ENCODE measurements around the gene ZNF724.
"Not testable (repeated sequence)": the region's sequence is repeated elsewhere in the genome, so short reads cannot be mapped to it uniquely, and the experiment has no call there.

Gene ZNF724

DNA sequence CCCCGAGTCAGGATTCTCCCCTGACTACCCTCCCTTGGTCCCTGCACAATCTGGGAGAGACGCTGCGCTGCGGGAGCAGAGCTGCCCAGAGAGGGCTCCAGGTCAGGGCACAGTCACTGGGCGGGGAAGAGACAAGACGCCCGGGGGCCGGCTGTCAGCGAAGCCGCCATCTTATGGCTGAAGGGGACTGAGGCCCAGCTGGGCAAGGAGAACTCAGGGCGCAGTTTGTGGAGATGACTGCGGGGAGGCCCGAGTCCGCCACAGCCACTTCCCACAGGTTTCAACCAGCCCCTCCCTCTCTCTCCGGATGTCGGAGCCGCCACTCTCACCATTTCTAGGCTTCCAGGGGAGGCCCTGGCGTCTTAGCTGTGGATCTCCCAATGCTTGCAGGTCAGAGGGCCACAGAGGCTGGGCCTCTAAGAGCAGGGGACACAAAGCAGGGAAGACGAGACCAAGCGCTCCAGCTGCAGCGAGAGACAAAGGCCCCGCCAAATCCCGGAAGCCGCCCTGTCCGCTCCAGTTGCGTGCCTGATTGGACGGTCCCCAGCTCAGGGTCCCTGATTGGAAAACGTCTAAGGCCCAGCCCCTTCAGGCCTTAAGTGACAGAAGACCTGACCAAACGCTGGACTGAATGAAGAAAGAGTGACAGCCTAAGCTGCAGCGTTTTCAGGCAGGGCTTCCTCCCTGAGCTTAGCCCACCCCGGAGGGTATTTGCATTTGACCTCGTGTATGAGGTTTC is at the start of gene ZNF724:
Gene ZNF724 (minus strand): TSS at position 484 of the 739 bp plus-strand sequence. CDS start 152 bp downstream, at position 332.
- peak; percentile 96 for DNase-seq (ENCODE audit: low spot score)

DNA sequence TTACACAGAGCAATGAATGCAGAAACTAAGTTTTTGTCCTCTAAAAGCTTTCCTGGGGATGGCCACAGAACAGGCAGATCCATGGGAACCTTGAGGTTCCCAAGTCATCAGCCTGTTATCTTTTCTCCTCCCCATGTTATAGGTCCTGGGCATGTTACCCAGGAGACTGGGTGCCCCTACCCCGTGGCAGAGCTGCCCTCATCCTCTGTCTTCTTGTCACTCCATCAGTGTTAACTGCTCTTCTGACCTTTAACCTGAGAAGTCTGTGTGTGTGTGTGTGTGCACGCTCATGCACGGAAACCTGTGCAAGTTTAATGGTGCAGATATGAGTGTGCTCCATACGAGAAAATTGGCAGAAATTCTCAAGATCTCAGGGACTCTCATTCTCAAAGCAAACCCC is 43.9 kb upstream of the ZNF724 start:
- DNase-seq (ENCODE audit: low spot score): no peak

DNA sequence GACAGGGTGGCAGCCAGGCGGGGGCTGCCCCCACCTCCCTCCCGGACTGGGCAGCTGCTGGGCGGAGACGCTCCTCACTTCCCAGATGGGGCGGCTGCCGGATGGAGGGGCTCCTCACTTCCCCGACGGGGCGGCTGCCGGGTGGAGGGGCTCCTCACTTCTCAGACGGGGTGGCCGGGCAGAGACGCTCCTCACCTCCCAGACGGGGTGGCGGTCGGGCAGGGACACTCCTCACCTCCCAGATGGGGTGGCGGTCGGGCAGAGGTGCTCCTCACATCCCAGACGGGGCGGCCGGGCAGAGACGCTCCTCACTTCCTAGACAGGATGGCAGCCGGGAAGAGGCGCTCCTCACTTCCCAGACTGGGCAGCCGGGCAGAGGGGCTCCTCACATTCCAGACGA is 39.8 kb upstream of the ZNF724 start:
- DNase-seq (ENCODE audit: low spot score): not testable (repeated sequence)

GRCh38 chr19:23287620-23288019 is 37.4 kb upstream of the ZNF724 start:
- DNase-seq (ENCODE audit: low spot score): no peak

DNA sequence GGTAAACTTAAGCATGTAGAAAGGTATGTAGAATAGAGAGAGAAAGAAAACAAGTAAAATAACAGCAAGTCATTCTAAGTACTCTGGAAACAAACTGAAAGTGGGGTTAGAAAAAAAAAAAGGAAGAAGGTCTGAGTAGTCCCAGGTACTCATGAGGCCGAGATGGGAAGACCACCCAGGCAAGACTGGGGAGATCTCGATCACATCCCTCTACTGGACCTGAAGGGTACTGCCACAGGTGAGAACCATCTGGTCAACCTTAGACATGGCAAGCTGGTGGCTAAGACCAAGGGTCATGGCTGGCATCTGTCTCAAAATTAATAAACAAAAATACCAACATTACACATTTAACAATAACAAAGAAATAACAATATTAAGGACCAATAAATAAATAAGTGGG is 36.3 kb upstream of the ZNF724 start:
- no peak for DNase-seq (ENCODE audit: low spot score)

GRCh38 chr19:23285948-23286347 is 35.8 kb upstream of the ZNF724 start:
- no peak for DNase-seq (ENCODE audit: low spot score)

- not testable (repeated sequence) for DNase-seq (ENCODE audit: low spot score)
Measured at GRCh38 chr19:23285326-23285725, 35.1 kb upstream of the ZNF724 start.

DNA sequence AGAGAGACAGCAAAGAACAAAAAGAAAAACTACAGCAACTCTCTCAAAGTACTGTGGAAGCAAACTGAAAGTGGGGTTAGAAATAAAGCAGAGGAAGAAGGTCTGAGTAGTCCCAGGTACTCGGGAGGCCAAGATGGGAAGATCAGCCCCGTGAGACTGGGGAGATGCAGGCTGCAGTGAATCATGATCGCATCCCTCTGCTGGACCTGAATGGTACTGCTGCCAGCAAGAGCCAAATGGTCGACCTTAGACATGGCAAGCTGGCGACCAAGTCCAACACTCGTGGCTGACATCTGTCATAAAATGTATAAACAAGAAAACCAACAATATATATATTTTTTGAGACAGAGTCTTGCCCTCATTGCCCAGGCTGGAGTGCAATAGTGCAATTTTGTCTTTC is 33.7 kb upstream of the ZNF724 start:
- DNase-seq (ENCODE audit: low spot score): no peak

- no peak for DNase-seq (ENCODE audit: low spot score)
Measured at GRCh38 chr19:23281663-23282276, 31.6 kb upstream of the ZNF724 start.

GRCh38 chr19:23278118-23278517 is 27.9 kb upstream of the ZNF724 start:
- DNase-seq (ENCODE audit: low spot score): not testable (repeated sequence)

DNA sequence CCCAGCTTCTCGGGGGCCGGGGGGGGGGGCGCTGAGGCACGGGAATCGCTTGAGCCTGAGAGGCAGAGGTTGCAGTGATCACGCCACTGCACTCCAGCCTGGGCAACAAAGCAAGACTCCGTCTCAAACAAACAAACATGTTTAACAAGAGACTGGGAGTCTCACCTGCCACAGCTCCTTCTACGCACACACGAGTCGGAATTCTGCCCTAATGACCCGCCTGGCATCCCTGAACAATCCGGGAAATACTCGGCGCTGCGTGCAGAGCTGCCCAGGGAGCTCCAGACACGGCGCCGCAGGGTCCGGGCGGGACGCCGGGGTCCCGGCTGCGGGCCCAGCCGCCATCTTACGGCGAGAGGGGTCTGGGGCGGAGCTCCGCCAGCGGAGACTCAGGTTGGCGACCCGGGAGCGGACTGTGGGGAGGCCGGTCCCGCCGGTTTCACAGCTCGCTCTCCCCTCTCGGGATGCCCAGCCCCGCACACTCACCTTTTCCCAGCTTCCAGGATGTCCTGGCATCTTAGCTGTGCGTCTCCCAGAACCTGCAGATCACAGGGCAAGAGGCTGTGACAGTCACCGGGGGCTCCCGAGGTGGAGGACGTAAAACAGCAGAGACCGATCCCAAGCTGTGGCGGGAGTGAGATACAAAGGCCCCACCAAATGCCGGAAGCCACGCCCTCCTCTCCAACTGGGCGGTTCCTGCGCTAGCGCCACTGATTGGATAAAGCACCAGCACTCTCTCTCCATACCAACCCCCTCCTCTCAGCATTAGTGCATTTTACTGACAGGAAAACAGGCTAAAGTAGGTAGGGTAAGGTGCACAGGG is 23.6 kb upstream of the ZNF724 start:
- DNase-seq (ENCODE audit: low spot score): peak; percentile 90

DNA sequence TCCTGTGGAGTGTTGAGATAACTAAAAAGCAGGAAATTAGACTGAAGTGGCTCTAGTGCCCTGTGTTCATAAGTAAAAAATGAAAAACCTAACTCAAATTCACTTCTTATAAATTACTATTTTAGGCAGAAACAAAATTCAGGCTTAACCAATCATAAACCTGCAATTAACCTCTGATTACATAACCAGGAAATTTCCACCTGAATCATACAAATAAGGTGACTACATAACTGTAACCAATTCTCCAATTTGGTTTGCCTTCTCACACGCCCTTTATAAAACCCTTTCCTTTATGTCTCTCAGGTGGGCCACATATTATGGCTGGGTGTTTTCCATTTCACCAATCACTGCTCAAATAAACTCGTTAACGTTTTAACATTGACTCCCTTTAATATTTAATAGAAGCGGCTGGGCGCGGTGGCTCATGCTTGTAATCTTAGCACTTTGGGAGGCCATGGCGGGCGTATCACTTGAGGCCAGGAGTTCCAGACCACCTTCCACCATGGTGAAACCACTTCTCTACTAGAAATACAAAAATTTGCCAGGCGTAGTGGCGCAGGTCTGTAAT is 22.9 kb upstream of the ZNF724 start:
- peak; percentile 22 for DNase-seq (ENCODE audit: low spot score)

DNA sequence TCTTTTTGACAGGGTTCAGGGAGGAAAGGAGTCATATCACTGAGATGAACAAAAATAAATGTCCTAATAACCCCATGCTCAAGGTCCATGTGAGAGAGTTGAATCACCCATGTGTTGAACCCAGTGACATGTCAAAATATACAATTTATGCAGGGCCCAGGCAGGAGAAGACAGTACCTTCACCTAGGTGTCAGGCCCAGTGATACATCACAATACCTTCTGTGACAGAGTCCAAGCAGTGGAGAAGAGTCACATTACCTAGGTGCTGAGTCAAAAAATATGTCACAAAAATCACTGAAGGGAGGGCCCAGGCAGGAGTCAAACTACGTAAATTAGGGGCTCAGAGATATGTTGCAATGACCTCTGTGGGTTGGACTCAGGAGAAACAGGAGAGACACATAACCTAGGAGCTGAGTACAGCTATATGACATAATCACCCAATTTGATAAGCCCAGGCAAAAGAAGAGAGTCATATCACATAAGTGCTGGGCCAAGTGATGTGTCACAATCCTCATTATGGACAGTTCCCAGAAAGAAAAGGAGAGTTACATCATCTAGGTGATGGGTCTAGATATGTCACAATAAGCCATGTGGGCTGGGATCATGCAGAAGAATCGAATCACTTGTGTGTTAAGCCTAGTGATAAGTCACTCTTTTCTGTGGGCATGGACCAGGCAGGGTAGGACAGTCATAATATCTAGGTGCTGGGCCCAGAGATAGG is 13.8 kb upstream of the ZNF724 start:
- no peak for DNase-seq (ENCODE audit: low spot score)

GRCh38 chr19:23263396-23263795 is 13.2 kb upstream of the ZNF724 start:
- DNase-seq (ENCODE audit: low spot score): no peak

- DNase-seq (ENCODE audit: low spot score): no peak
Measured at GRCh38 chr19:23262920-23263319, 12.7 kb upstream of the ZNF724 start.

DNA sequence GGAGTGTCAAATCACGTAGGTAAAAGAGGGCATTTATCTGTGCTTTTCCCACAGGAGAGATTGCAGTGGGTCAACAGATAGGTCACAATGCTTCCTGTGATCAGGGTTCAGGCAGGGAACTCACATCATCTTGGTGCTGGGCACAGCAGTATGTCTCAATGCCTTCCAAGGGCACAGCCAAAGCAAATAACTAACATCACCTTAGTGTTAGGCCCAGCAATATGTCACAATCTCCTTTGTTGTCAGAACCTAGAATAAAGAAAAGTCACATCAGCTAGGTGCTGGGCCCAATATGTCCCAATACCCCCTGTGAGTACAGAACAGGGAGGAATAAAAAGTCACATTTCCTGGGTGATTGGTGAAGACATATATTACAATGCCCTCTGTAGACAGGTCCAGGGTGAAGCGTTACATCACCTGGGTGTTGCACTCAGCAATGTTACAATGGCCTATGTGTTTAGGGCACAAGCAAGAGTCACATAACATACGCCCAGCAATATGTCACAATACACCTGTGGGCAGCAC is 11.4 kb upstream of the ZNF724 start:
- no peak for DNase-seq (ENCODE audit: low spot score)

DNA sequence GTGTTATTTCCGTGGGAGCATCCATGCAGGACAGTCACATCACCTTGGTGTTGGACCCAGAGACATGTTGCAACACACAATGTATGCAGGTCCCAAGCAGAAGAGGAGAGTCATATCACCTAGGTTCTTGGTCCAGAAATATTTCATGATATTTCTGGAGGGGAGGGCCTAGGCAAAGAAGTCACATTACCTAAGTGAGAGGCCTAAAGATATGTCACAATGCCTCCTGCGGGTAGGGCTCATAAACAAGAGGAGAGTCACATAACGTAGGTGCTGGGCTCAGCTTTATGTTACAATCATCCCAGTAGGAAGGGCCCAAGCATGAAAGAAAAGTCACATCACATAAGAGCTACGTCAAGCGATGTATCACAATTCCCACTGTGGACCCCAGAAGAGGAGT is 10.8 kb upstream of the ZNF724 start:
- DNase-seq (ENCODE audit: low spot score): no peak

GRCh38 chr19:23259961-23260360 is 9.8 kb upstream of the ZNF724 start:
- DNase-seq (ENCODE audit: low spot score): no peak

DNA sequence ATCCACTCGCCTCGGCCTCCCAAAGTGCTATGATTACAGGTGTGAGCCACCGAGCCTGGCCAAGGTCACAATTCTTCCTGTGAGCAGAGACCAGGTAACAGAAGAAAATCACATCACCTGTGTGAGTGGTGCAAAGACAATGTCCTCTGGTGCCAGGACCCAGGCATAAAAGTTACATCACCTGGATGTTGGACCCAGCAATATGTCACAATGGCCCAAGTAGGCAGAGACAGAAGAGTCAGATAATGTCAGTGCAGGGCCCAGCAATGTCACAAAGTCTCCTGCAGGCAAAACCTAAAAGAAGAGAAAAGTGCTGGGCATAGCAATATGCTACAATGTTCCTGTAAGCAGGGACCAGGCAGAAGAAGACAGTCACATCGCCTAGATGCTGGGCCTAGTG is 5.5 kb upstream of the ZNF724 start:
- no peak for DNase-seq (ENCODE audit: low spot score)

- DNase-seq (ENCODE audit: low spot score): no peak
Measured at GRCh38 chr19:23254141-23254910, 4.1 kb upstream of the ZNF724 start.

GRCh38 chr19:23253256-23253655 is 3.1 kb upstream of the ZNF724 start:
- not testable (repeated sequence) for DNase-seq (ENCODE audit: low spot score)

All from putamen (tissue), 1 donor.